Daoy (cell line): ENCODE results near the gene TMEM61. TPM values are rescaled to one million over a fixed set of nuclear protein-coding genes. Genes with fewer than 3 reads are reported as not detected.
"Not testable (repeated sequence)": the region's sequence is repeated elsewhere in the genome, so short reads cannot be mapped to it uniquely, and the experiment has no call there.

Experiments used
- DNase-seq: peaks from one replicate; pipeline ENCODE4 v3.0.0-alpha.2; 2015; ENCODE audit warnings: low read depth
- total RNA-seq: library from RNA; depleted of rRNA; stranded (reverse); fragments of >200 nt; shearing (Covaris generic); gene quantifications from 2 replicates; pipeline ENCODE4 v1.2.3, GENCODE V29; 2014

Gene TMEM61
- total RNA-seq, 1 experiment from 2014 or later = not detected

DNA sequence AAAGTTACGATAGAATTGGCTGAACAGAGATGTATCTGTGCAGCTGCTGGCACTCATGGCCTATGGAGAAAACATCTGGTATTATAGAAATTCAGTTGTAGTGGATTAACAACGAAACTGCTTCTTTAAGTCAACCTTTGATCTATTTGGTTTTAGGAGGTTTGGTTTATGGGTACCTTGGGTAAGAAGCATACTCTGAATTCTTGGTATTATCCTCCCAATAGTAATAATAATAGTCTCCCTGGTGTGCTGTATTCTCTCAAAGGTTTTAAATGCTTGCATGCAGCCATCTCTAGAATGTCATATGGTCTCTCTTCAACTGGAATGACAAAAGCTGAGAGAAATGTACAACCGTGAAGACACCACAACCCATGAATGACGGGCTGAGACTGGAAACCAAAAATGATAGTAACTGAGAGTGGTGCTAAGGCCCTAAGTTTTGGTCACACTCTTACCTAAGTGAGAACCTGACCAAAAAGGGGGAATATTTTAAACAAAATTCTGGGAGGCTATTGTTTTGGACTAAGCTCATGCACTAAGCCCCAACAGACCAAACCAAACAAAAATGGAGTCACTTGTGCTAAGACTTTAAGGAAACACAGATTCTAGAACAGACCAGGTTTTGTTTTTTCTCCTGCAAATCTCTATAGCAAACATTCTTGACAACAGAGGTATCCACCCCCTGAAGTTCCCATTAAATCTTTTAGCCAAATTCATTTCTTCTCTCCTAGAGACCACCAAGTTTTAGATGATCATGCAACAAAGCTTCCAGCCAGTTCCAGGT, 17.6 kb upstream of the TMEM61 start:
- no peak for DNase-seq

DNA sequence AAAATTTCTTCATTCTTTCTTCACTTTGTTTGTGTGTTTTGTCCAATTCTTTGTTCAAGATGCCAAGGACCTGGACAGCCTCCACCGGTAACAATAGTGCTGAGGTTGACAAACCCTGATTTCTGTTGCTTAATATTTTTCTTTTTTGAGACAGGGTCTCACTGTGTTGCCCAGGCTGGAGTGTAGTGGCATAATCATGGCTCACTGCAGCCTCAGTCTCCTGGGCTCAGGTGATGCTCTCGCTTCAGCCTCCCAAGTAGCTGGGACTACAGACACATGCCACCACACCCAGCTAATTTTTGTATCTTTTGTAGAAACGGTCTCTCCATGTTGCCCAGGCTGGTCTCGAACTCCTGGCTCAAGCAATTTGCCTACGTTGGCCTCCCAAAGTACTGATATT, 16.6 kb upstream of the TMEM61 start:
- DNase-seq = not testable (repeated sequence)

- DNase-seq = peak; percentile 71
These were observed 14.6 kb upstream of the TMEM61 start for GRCh38 chr1:54965624-54966340.

DNA sequence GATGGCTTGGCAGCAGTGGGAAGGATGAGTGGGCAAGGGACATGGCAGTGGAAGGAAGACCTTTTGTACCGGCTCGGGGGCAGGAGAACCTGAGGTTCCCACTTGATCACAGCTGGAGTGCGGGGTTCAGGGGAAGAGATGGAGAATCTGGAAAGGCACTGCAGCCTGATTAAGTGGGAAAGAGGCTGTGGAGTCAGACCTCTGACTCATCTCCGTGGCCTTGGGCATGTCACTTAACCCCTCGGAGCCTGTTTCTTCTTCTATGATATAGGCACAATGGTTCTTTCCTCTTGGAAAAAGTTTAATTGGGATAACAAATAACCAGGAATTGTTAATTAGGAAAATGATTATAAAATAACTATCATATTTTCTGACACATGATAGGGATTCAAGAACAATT, 13.1 kb upstream of the TMEM61 start:
- DNase-seq = peak; percentile 47

DNA sequence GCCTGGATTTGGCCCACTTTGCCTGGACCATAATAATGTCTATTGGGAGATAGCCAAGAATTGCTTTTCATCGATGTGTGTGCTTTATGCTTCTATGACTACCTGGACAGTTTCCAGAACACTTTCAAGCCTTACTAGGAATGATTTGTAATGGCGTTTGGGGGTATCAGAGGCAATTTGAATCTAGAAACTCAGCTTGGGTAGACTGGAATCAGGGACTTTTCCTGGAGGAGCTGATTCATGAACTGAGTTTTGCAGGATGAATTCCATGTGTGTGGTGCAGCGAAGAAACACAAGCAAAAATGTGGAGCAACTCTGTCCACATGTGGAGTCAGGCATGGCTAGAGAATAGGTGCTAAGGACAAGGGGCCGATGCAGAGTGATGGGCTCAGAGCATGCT, 11.9 kb upstream of the TMEM61 start:
- no peak for DNase-seq

DNA sequence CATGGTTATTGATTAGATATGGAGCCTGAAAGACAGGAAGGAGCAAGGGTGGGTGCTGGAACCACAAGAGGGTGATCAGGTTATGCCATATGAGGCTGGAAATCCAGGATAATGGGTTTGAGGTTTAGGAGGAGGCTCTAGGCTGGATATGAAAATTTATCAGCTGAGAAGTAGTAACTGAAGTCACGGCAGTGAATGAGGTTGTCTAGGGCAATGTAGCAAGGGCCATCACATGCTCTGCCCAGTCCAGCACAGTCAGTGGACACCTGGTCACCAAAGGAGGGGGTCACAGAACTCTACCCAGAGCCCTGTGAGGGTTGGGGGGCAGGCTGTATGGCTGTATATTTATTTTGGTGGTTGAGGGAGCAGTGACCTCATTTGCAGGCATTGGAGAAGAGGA, 10.5 kb upstream of the TMEM61 start:
- no peak for DNase-seq

- DNase-seq = no peak
These were observed 9.5 kb upstream of the TMEM61 start for GRCh38 chr1:54970901-54971300.

- peak; percentile 62 for DNase-seq
These were observed 9.1 kb upstream of the TMEM61 start for GRCh38 chr1:54971317-54971791.

DNA sequence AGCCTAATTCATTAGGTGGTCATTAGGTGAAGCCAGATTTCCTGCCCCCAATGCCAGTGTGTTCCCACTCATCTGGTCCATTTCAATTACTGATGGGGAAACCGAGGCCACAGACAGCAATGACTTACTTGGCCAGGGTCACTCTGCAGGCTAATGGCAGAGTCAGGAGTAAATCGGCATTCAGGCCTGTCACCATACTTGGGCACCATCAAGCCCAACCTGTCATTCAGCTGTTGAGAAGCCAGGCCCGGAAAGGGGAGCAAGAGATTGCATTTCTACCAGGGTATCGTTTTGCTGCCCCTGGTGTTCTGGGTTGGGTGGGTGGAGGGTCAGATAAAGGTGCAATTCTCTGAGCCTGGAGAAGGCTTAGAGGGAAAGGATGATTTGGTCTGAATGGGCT, 8.0 kb upstream of the TMEM61 start:
- no peak for DNase-seq

- DNase-seq = no peak
These were observed 7.1 kb upstream of the TMEM61 start for GRCh38 chr1:54973205-54973921.

DNA sequence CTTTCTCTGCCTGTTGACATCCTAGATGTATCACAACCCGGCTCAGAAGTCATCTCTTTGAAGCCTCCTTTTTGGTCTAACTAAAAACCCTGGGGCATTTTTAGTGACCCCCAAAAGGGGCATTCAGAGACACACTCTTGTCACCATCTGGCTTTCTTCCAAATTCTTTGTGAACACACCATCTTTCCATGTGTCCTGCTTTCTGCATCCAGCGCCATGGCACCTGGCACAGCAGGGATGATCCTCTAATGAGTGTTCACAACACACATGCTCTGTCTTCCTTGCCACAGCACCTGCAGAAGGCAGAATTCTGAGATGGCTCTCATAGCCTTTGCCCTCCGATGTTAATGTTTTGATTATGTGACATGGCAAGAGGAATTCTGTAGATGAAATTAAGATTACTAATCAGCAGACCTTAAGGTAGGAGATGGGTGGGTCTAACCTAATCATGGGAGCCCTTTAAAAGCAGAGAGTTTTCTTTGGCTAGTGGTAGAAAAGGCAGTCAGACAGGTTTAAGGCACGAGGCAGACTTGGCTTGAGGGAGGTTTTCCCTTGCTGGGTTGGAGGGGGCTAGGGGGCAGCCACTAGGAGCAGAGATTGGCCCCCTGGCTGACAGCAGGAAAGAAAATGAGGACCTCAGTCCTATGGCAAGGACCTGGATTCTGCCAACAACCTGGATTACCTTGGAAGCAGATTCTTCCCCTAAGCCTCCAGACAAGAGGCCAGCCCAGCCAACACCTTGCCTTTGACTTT, 4.9 kb upstream of the TMEM61 start:
- DNase-seq = no peak

- no peak for DNase-seq
These were observed 3.7 kb upstream of the TMEM61 start for GRCh38 chr1:54976747-54977146.

DNA sequence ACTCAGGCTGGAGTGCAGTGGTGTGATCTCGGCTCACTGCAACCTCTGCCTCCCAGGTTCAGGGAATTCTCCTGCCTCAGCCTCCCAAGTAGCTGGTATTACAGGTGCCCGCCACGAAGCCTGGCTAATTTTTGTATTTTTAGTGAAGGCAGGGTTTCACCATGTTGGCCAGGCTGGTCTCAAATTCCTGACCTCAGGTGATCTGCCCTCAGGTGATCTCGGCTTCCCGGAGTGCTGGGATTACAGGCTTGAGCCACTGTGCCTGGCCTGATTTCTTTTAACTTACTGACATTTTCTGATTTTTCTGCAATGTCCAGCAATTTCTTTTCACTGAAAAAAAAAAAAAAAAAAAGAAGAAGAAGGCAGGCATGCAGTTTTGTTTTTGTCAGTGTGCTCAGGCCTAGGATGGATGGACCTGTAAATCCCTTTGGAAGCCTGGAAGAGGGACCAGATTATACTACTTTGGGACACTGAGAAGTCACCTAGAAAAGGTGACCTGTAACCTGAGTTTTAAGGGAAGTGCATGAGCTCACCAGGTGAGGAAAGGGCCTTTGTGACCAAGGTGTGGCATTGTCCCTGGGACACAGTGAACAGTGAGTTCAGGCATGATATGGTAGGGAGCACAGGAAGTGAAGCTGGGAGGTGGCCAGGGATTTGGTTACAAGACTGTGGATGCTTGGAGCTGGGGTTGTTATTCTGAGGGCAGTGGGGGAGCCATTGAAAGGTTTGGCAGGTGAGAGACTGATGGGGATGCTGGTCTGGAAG, 2.7 kb upstream of the TMEM61 start:
- no peak for DNase-seq

- DNase-seq = no peak
These were observed 1.7 kb upstream of the TMEM61 start for GRCh38 chr1:54978528-54979326.

- DNase-seq = no peak
These were observed 1.0 kb upstream of the TMEM61 start for GRCh38 chr1:54979327-54979891.

- DNase-seq = no peak
These were observed 341 bp upstream of the TMEM61 start for GRCh38 chr1:54980046-54980527.

GRCh38 chr1:54981466-54981865, 1.0 kb downstream of the TMEM61 start:
- DNase-seq = no peak

- no peak for DNase-seq
These were observed 2.3 kb downstream of the TMEM61 start for GRCh38 chr1:54982739-54983138.

GRCh38 chr1:54984131-54984842, 3.9 kb downstream of the TMEM61 start:
- no peak for DNase-seq
